HEK293 (cell line): ENCODE results near the gene FUBP3.

Experiments
- CTCF ChIA-PET: fragments of 350-600 bp; formaldehyde crosslinking; extraction: SDS; loops from one replicate; lab custom pipeline; 2021; ENCODE audit warnings: antibody characterized with exemption; lab: Yijun Ruan, JAX
- POLR2A ChIA-PET: fragments of 300-600 bp; formaldehyde crosslinking; extraction: SDS; loops from one replicate; lab custom pipeline; 2020; ENCODE audit warnings: antibody characterized with exemption, inconsistent platforms; lab: Yijun Ruan, JAX
- H3K27ac ChIP-seq: fragments of 200-500 bp; sonication (Bioruptor generic); 2 replicates; pipeline ENCODE4 v1.5.1; 2014; ENCODE audit warnings: low read depth, low read length, control low read depth, inconsistent platforms; ENCODE audit errors: extremely low read depth
- H3K36me3 ChIP-seq, 2 experiments: fragments of 200-500 bp in 1 of 2; sonication (Bioruptor generic) in 1 of 2; 1 replicate in 1 of 2; 2 replicates in 1 of 2; pipeline ENCODE4 v1.5.1; 2014 to 2017; ENCODE audit warnings: inconsistent platforms in 2 of 2, low read length in 2 of 2; ENCODE audit not compliant: control insufficient read depth in 2 of 2, insufficient read depth in 1 of 2
- H3K4me1 ChIP-seq: fragments of 200-500 bp; sonication (Bioruptor generic); 2 replicates; pipeline ENCODE4 v1.5.1; 2014; ENCODE audit warnings: mild to moderate bottlenecking, low read length, inconsistent platforms; ENCODE audit not compliant: control insufficient read depth, insufficient read depth
- H3K4me3 ChIP-seq: 2 replicates; pipeline ENCODE4 v1.5.1; 2011; ENCODE audit warnings: low read depth, mild to moderate bottlenecking, control low read depth, low read length, moderate library complexity
- H3K9me3 ChIP-seq: fragments of 200-500 bp; sonication (Bioruptor generic); 2 replicates; pipeline ENCODE4 v1.5.1; 2014; ENCODE audit warnings: low read depth, low read length, inconsistent platforms; ENCODE audit not compliant: control insufficient read depth, insufficient read depth
- GLIS2 ChIP-seq: fragments of 450-650 bp; formaldehyde crosslinking; IDR thresholded peaks from 2 replicates; pipeline ENCODE4 v1.5.1; 2016; ENCODE audit warnings: missing biosample characterization, missing genetic modification characterization
- HOXD13 ChIP-seq: sonication (generic); formaldehyde crosslinking; IDR thresholded peaks from 2 replicates; pipeline ENCODE4 v1.8.0; 2022; ENCODE audit warnings: missing genetic modification reagents, borderline replicate concordance
- KLF1 ChIP-seq: fragments of 450-650 bp; formaldehyde crosslinking; IDR thresholded peaks from 2 replicates; pipeline ENCODE4 v1.5.1; 2016; ENCODE audit warnings: missing biosample characterization, missing genetic modification characterization
- KLF8 ChIP-seq: fragments of 450-650 bp; formaldehyde crosslinking; IDR thresholded peaks from 2 replicates; pipeline ENCODE4 v1.5.1; 2016; ENCODE audit warnings: missing biosample characterization, missing genetic modification characterization
- PATZ1 ChIP-seq: fragments of 450-650 bp; formaldehyde crosslinking; IDR thresholded peaks from 2 replicates; pipeline ENCODE4 v1.5.1; 2016; ENCODE audit warnings: missing biosample characterization, missing genetic modification characterization
- PRDM4 ChIP-seq: fragments of 450-650 bp; formaldehyde crosslinking; IDR thresholded peaks from 2 replicates; pipeline ENCODE4 v1.5.1; 2017; ENCODE audit warnings: missing biosample characterization, missing genetic modification characterization
- SP2 ChIP-seq: fragments of 450-650 bp; formaldehyde crosslinking; IDR thresholded peaks from 2 replicates; pipeline ENCODE4 v1.5.1; 2016; ENCODE audit warnings: missing biosample characterization, missing genetic modification characterization
- ZBTB17 ChIP-seq: fragments of 450-650 bp; formaldehyde crosslinking; IDR thresholded peaks from 2 replicates; pipeline ENCODE4 v1.5.1; 2016; ENCODE audit warnings: missing biosample characterization, missing genetic modification characterization
- ZBTB20 ChIP-seq: fragments of 450-650 bp; formaldehyde crosslinking; IDR thresholded peaks from 2 replicates; pipeline ENCODE4 v1.5.1; 2016; ENCODE audit warnings: missing biosample characterization, missing genetic modification characterization
- ZBTB8A ChIP-seq: fragments of 450-650 bp; formaldehyde crosslinking; IDR thresholded peaks from 2 replicates; pipeline ENCODE4 v1.5.1; 2016; ENCODE audit warnings: missing biosample characterization, missing genetic modification characterization
- ZFHX2 ChIP-seq: fragments of 450-650 bp; formaldehyde crosslinking; conservative IDR thresholded peaks from 2 replicates; pipeline ENCODE4 v1.5.1; 2016; ENCODE audit warnings: missing biosample characterization, missing genetic modification characterization
- ZNF155 ChIP-seq: fragments of 450-650 bp; formaldehyde crosslinking; IDR thresholded peaks from 2 replicates; pipeline ENCODE4 v1.5.1; 2016; ENCODE audit warnings: missing biosample characterization, missing genetic modification characterization
- ZNF18 ChIP-seq: fragments of 450-650 bp; formaldehyde crosslinking; IDR thresholded peaks from 2 replicates; pipeline ENCODE4 v1.5.1; 2016; ENCODE audit warnings: missing biosample characterization, missing genetic modification characterization
- ZNF324 ChIP-seq: fragments of 450-650 bp; formaldehyde crosslinking; IDR thresholded peaks from 2 replicates; pipeline ENCODE4 v1.5.1; 2016; ENCODE audit warnings: missing biosample characterization, missing genetic modification characterization
- ZNF341 ChIP-seq: fragments of 450-650 bp; formaldehyde crosslinking; IDR thresholded peaks from 2 replicates; pipeline ENCODE4; 2016; ENCODE audit warnings: low read depth, missing biosample characterization, missing genetic modification characterization
- ZNF350 ChIP-seq: fragments of 450-650 bp; formaldehyde crosslinking; IDR thresholded peaks from 2 replicates; pipeline ENCODE4 v1.5.0; 2017; ENCODE audit warnings: missing biosample characterization, mild to moderate bottlenecking, missing genetic modification characterization
- ZNF362 ChIP-seq: fragments of 450-650 bp; formaldehyde crosslinking; IDR thresholded peaks from 2 replicates; pipeline ENCODE4 v1.5.1; 2016; ENCODE audit warnings: missing biosample characterization, missing genetic modification characterization
- ZNF366 ChIP-seq: fragments of 450-650 bp; formaldehyde crosslinking; conservative IDR thresholded peaks from 2 replicates; pipeline ENCODE4 v1.5.1; 2016; ENCODE audit warnings: missing biosample characterization, missing genetic modification characterization
- ZNF398 ChIP-seq: fragments of 450-650 bp; formaldehyde crosslinking; IDR thresholded peaks from 2 replicates; pipeline ENCODE4 v1.5.1; 2017; ENCODE audit warnings: missing biosample characterization, missing genetic modification characterization
- ZNF549 ChIP-seq: fragments of 450-650 bp; IDR thresholded peaks from 2 replicates; pipeline ENCODE4 v1.5.1; 2018; ENCODE audit warnings: missing biosample characterization, missing genetic modification characterization, mild to moderate bottlenecking, inconsistent platforms, moderate library complexity
- ZNF560 ChIP-seq: fragments of 450-650 bp; formaldehyde crosslinking; IDR thresholded peaks from 2 replicates; pipeline ENCODE4 v1.5.1; 2017; ENCODE audit warnings: missing biosample characterization, missing genetic modification characterization, borderline replicate concordance
- ZNF600 ChIP-seq: fragments of 450-650 bp; formaldehyde crosslinking; IDR thresholded peaks from 2 replicates; pipeline ENCODE4 v1.5.1; 2016; ENCODE audit warnings: missing biosample characterization, missing genetic modification characterization
- ZNF692 ChIP-seq: fragments of 450-650 bp; formaldehyde crosslinking; IDR thresholded peaks from 2 replicates; pipeline ENCODE4 v1.5.1; 2016; ENCODE audit warnings: missing biosample characterization, missing genetic modification characterization
- ZNF701 ChIP-seq: fragments of 450-650 bp; formaldehyde crosslinking; IDR thresholded peaks from 2 replicates; pipeline ENCODE4 v1.5.1; 2016; ENCODE audit warnings: missing biosample characterization, missing genetic modification characterization
- ZNF777 ChIP-seq: fragments of 450-650 bp; formaldehyde crosslinking; IDR thresholded peaks from 2 replicates; pipeline ENCODE4 v1.5.1; 2017; ENCODE audit warnings: missing biosample characterization, missing genetic modification characterization, borderline replicate concordance
- ZNF791 ChIP-seq: fragments of 450-650 bp; formaldehyde crosslinking; IDR thresholded peaks from 2 replicates; pipeline ENCODE4 v1.5.1; 2016; ENCODE audit warnings: missing biosample characterization, missing genetic modification characterization

FUBP3 gene

GRCh38 chr9:130659699-130660248 is 80.4 kb downstream of the FUBP3 start:
- peak overlapping the region; percentile 18; the same call in 1 of the 2 replicates for H3K4me3 ChIP-seq
- CTCF ChIA-PET = no interaction called here
- H3K27ac ChIP-seq = no peak overlapping the region
- H3K9me3 ChIP-seq = no peaks in the 10 kb centered on the region
- POLR2A ChIA-PET = no interaction called here
- no peaks in the 10 kb centered on the region; the same call in 1 of the 2 replicates for H3K4me1 ChIP-seq
- no peaks in the 10 kb centered on the region for H3K36me3 ChIP-seq
- TF ChIP-seq PRDM4 (tag by site-specific recombination) (0 out of 2 replicates have a peak, but pooled peaks have one; percentile 15), GLIS2 (tag by site-specific recombination) (peak; percentile 42; the same call in 1 of the 2 replicates), ZNF791 (no peak), SP2 (tag by site-specific recombination) (peak; percentile 26; the same call in 1 of the 2 replicates), ZNF600 (tag by site-specific recombination) (peak; percentile 70), ZNF350 (tag by site-specific recombination) (no peak), ZBTB20 (tag by site-specific recombination) (peak; percentile 81), ZNF324 (no peak), ZNF777 (tag by site-specific recombination) (peak; percentile 78; the same call in 1 of the 2 replicates), ZBTB8A (tag by site-specific recombination) (peak; percentile 56), ZNF362 (tag by site-specific recombination) (no peak), ZNF155 (tag by site-specific recombination) (no peak), ZNF701 (tag by site-specific recombination) (no peak), ZFHX2 (tag by site-specific recombination) (peak; percentile 56), ZNF18 (tag by site-specific recombination) (no peak), ZNF560 (tag by site-specific recombination) (no peak), PATZ1 (tag by site-specific recombination) (peak; percentile 43; the same call in 1 of the 2 replicates), KLF8 (tag by site-specific recombination) (0 out of 2 replicates have a peak, but pooled peaks have one; percentile 15), ZNF366 (tag by site-specific recombination) (peak; percentile 70; the same call in 1 of the 2 replicates), ZNF398 (tag by site-specific recombination) (peak; percentile 95), ZNF692 (tag by site-specific recombination) (0 out of 2 replicates have a peak, but pooled peaks have one; percentile 39), ZNF341 (tag by site-specific recombination) (peak; percentile 54), KLF1 (tag by site-specific recombination) (peak; percentile 13; the same call in 1 of the 2 replicates), ZNF549 (no peak), ZBTB17 (tag by site-specific recombination) (peak; percentile 49; the same call in 1 of the 2 replicates), HOXD13 (CRISPR knock-in tag) (no peak)
